Measurements from ENCODE around the gene PRKCQ. TPM values are rescaled to one million over a fixed set of nuclear protein-coding genes. Genes with fewer than 3 reads are reported as not detected.

PRKCQ gene
- total and polyA plus RNA-seq, 2 experiments from 2014 or later: 0.43 to 0.97 TPM

GRCh38 chr10:6567884-6568283, 12.2 kb downstream of the PRKCQ start:
- H3K36me3 ChIP-seq (replicated peaks; ENCODE audit: insufficient read depth, low read depth): no peaks in the 10 kb centered on the region
- H3K4me1 ChIP-seq (ENCODE audit: insufficient read depth): no peaks in the 10 kb centered on the region
- H3K27ac ChIP-seq: no peak overlapping the region
- WGBS (ENCODE audit: low lambda C conversion rate, missing lambda C conversion rate): 87% methylated on average over 8 of the region's 8 CpGs
- DNase-seq (ENCODE audit: low spot score): no peak
- H3K4me2 ChIP-seq: no peak overlapping the region
- no peak overlapping the region for H3K4me3 ChIP-seq
- H4K20me1 ChIP-seq (ENCODE audit: insufficient read depth, poor library complexity, severe bottlenecking): no peaks in the 10 kb centered on the region
- no peak overlapping the region for H2AFZ ChIP-seq
- no peaks in the 10 kb centered on the region for H3K9me3 ChIP-seq (ENCODE audit: low read depth)
- no peaks in the 10 kb centered on the region for H3K9me2 ChIP-seq (replicated peaks; ENCODE audit: insufficient read depth)
- no peaks in the 10 kb centered on the region for H3K79me2 ChIP-seq
- no peak for TF ChIP-seq EZH2phosphoT487 (IDR thresholded peaks at IDR 0.05; ENCODE audit: low read depth, severe bottlenecking, unreplicated experiment)
- TF ChIP-seq CTCF (IDR thresholded peaks at IDR 0.05; ENCODE audit: poor library complexity): no peak
- TF ChIP-seq EZH2 (IDR thresholded peaks at IDR 0.05; ENCODE audit: borderline replicate concordance): no peak
- H3K27me3 ChIP-seq: peaks cover 8% of the 10 kb centered on the region

DNA sequence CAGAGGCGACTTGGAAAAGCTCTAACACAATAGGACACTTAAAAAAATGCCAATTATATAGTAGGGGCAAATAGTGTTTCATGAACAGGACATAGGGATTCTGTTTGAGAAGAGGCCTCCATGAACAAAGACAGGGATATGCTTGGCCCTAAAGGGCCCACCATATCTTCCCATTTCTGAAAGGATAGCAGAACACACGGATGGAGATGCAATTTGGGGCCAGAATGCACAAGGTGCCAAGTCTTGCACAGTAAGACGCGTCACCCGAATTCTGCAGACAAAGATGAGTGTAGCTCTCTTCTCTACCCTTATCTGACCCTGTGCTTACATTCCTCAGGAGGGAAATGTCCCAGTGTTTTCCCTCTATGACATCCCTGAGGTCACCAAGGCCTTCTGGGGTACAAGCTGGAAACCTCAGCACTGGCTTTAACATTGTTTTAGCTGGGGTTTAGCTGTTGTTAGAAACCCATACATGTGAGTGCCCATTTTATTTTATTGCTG, 12.8 kb downstream of the PRKCQ start:
- 92% methylated on average over 5 of the region's 5 CpGs for WGBS (ENCODE audit: low lambda C conversion rate, missing lambda C conversion rate)
- H3K27ac ChIP-seq: no peak overlapping the region
- no peaks in the 10 kb centered on the region for H4K20me1 ChIP-seq (ENCODE audit: insufficient read depth, poor library complexity, severe bottlenecking)
- H3K36me3 ChIP-seq (replicated peaks; ENCODE audit: insufficient read depth, low read depth): no peaks in the 10 kb centered on the region
- no peaks in the 10 kb centered on the region for H3K4me1 ChIP-seq (ENCODE audit: insufficient read depth)
- no peak overlapping the region for H3K4me3 ChIP-seq
- H3K9me2 ChIP-seq (replicated peaks; ENCODE audit: insufficient read depth): no peaks in the 10 kb centered on the region
- H3K4me2 ChIP-seq: no peak overlapping the region
- peaks cover 8% of the 10 kb centered on the region for H3K27me3 ChIP-seq
- H3K79me2 ChIP-seq: no peaks in the 10 kb centered on the region
- no peak for DNase-seq (ENCODE audit: low spot score)
- TF ChIP-seq EZH2phosphoT487 (IDR thresholded peaks at IDR 0.05; ENCODE audit: low read depth, severe bottlenecking, unreplicated experiment) (no peak), EZH2 (IDR thresholded peaks at IDR 0.05; ENCODE audit: borderline replicate concordance) (no peak), CTCF (IDR thresholded peaks at IDR 0.05; ENCODE audit: poor library complexity) (no peak)
- no peaks in the 10 kb centered on the region for H3K9me3 ChIP-seq (ENCODE audit: low read depth)
- no peak overlapping the region for H2AFZ ChIP-seq

GRCh38 chr10:6565588-6565987, 14.5 kb downstream of the PRKCQ start:
- TF ChIP-seq CTCF (IDR thresholded peaks at IDR 0.05; ENCODE audit: poor library complexity): no peak
- no peak for TF ChIP-seq EZH2 (IDR thresholded peaks at IDR 0.05; ENCODE audit: borderline replicate concordance)
- TF ChIP-seq EZH2phosphoT487 (IDR thresholded peaks at IDR 0.05; ENCODE audit: low read depth, severe bottlenecking, unreplicated experiment): no peak
- Histone ChIP-seq H3K9me2 (replicated peaks; ENCODE audit: insufficient read depth) (no peaks in the 10 kb centered on the region), H3K79me2 (no peaks in the 10 kb centered on the region), H3K36me3 (replicated peaks; ENCODE audit: insufficient read depth, low read depth) (no peaks in the 10 kb centered on the region), H3K4me3 (no peak overlapping the region), H2AFZ (no peak overlapping the region), H3K27ac (no peak overlapping the region), H3K4me1 (ENCODE audit: insufficient read depth) (no peaks in the 10 kb centered on the region), H3K27me3 (peaks cover 8% of the 10 kb centered on the region), H4K20me1 (ENCODE audit: insufficient read depth, poor library complexity, severe bottlenecking) (no peaks in the 10 kb centered on the region), H3K4me2 (no peak overlapping the region), H3K9me3 (ENCODE audit: low read depth) (no peaks in the 10 kb centered on the region)
- no peak for DNase-seq (ENCODE audit: low spot score)
- WGBS (ENCODE audit: low lambda C conversion rate, missing lambda C conversion rate): 58% methylated on average over 4 of the region's 4 CpGs

DNA sequence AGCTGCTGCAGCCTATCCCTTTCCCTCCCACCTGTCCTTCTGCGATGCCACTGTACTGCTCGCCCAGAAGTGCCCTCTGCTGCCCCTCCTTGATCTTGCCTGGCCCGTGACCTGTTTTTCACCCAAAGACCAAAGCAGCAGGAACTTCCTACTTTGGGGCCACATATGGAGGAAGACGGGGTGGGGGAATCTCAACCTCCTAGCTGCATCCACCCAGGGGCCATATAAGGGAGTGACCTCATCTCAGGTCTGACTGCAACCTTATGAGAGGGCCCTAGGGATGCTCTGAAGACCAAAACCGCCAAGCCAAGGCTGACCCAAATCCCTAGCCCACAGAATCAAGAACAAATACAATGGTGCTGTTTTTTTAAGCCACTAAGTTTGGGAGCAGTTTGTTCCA, 15.7 kb downstream of the PRKCQ start:
- Histone ChIP-seq H2AFZ (no peak overlapping the region), H3K9me3 (ENCODE audit: low read depth) (no peaks in the 10 kb centered on the region), H3K36me3 (replicated peaks; ENCODE audit: insufficient read depth, low read depth) (no peaks in the 10 kb centered on the region), H3K79me2 (no peaks in the 10 kb centered on the region), H3K27ac (no peak overlapping the region), H4K20me1 (ENCODE audit: insufficient read depth, poor library complexity, severe bottlenecking) (no peaks in the 10 kb centered on the region), H3K9me2 (replicated peaks; ENCODE audit: insufficient read depth) (no peaks in the 10 kb centered on the region), H3K4me2 (no peak overlapping the region), H3K27me3 (peaks cover 6% of the 10 kb centered on the region), H3K4me3 (no peak overlapping the region), H3K4me1 (ENCODE audit: insufficient read depth) (no peaks in the 10 kb centered on the region)
- WGBS (ENCODE audit: low lambda C conversion rate, missing lambda C conversion rate): 62% methylated on average over 5 of the region's 5 CpGs
- no peak for TF ChIP-seq EZH2phosphoT487 (IDR thresholded peaks at IDR 0.05; ENCODE audit: low read depth, severe bottlenecking, unreplicated experiment)
- no peak for TF ChIP-seq CTCF (IDR thresholded peaks at IDR 0.05; ENCODE audit: poor library complexity)
- no peak for DNase-seq (ENCODE audit: low spot score)

Measured in hepatocyte (in vitro differentiated cells).